ENCODE data around the gene PNKP. TPM values are rescaled to one million over a fixed set of nuclear protein-coding genes. Genes with fewer than 3 reads are reported as not detected.

PNKP gene
- total and polyA plus RNA-seq, 9 donors = 6.8 to 111 (median 53.9) TPM

- H3K4me1 ChIP-seq (ENCODE audit: insufficient read depth) = peaks cover 5% of the 10 kb centered on the region
- no peaks in the 10 kb centered on the region for H3K27me3 ChIP-seq
- no peak overlapping the region for H3K27ac ChIP-seq
- no peaks in the 10 kb centered on the region for H3K9me3 ChIP-seq
- no peaks in the 10 kb centered on the region for H3K36me3 ChIP-seq
- no peak for DNase-seq
- 34 to 58% (median 45%) methylated on average over 14 of the region's 14 CpGs for WGBS, 3 donors
- no peak overlapping the region for H3K4me3 ChIP-seq
- intact Hi-C loops (cut with DNase I) = loop anchor here in 1 of 4 donors (5.0 kb wide), 1 partner anchor 35 kb away; the partner anchor contains the start of gene MED25
- TF ChIP-seq POLR2A (IDR thresholded peaks at IDR 0.05) (no peak), CTCF (IDR thresholded peaks at IDR 0.05) (no peak), EP300 (IDR thresholded peaks at IDR 0.05) (no peak)
These were observed 14.7 kb downstream of the PNKP start for GRCh38 chr19:49852631-49853126.

GRCh38 chr19:49851456-49852259 lies 15.7 kb downstream of the PNKP start:
- peak; percentile 48 to 75 (median 71) for DNase-seq
- peaks cover 5% of the 10 kb centered on the region for H3K4me1 ChIP-seq (ENCODE audit: insufficient read depth)
- intact Hi-C loops (cut with DNase I) = loop anchor here in 1 of 4 donors (5.0 kb wide), 1 partner anchor 34 kb away; the partner anchor contains the start of gene MED25
- 1% methylated on average over 47 to 78 of the region's 78 CpGs for WGBS, 3 donors
- no peaks in the 10 kb centered on the region for H3K9me3 ChIP-seq
- H3K36me3 ChIP-seq = no peaks in the 10 kb centered on the region
- H3K4me3 ChIP-seq = peak overlapping the region; percentile 83
- TF ChIP-seq CTCF (IDR thresholded peaks at IDR 0.05) (no peak), POLR2A (IDR thresholded peaks at IDR 0.05) (no peak), EP300 (IDR thresholded peaks at IDR 0.05) (no peak)
- H3K27ac ChIP-seq = peak overlapping the region; percentile 94 to 97
- H3K27me3 ChIP-seq = no peaks in the 10 kb centered on the region

- WGBS, 3 donors = 1 to 2% (median 1%) methylated on average over 48 to 98 of the region's 98 CpGs
- peak; percentile 89 to 95 (median 93) for DNase-seq
- peak within 1 kb of the TSS; percentile 94 to 97 for H3K27ac ChIP-seq
- peaks cover 5% of the 10 kb centered on the region for H3K4me1 ChIP-seq (ENCODE audit: insufficient read depth)
- no peak for TF ChIP-seq CTCF (IDR thresholded peaks at IDR 0.05)
- peak; percentile 80 for TF ChIP-seq POLR2A (IDR thresholded peaks at IDR 0.05)
- no peak for TF ChIP-seq EP300 (IDR thresholded peaks at IDR 0.05)
- intact Hi-C loops (cut with DNase I) = loop anchor here in 1 of 4 donors (5.0 kb wide), 1 partner anchor 33 kb away; the partner anchor contains the start of gene MED25
- peak within 1 kb of the TSS; percentile 83 for H3K4me3 ChIP-seq
- no peaks in the 10 kb centered on the region for H3K27me3 ChIP-seq
- H3K9me3 ChIP-seq = no peaks in the 10 kb centered on the region
- no peaks in the 10 kb centered on the region for H3K36me3 ChIP-seq
These were observed 16.7 kb downstream of the PNKP start, which contains the start of gene PTOV1 for GRCh38 chr19:49850487-49851342. PTOV1 (plus strand) TSS chr19:49851159.

GRCh38 chr19:49850221-49850486 lies 17.2 kb downstream of the PNKP start:
- H3K27ac ChIP-seq = peak overlapping the region in 1 of 2 donors; percentile 94
- peak in 1 of 5 donors; percentile 48 for DNase-seq
- peak overlapping the region; percentile 83 for H3K4me3 ChIP-seq
- H3K27me3 ChIP-seq = no peaks in the 10 kb centered on the region
- WGBS, 3 donors = 65 to 68% (median 65%) methylated on average over 12 of the region's 12 CpGs
- no peak for TF ChIP-seq POLR2A (IDR thresholded peaks at IDR 0.05)
- no peak for TF ChIP-seq EP300 (IDR thresholded peaks at IDR 0.05)
- no peak for TF ChIP-seq CTCF (IDR thresholded peaks at IDR 0.05)
- intact Hi-C loops (cut with DNase I) = loop anchor here in 1 of 4 donors (5.0 kb wide), 1 partner anchor 33 kb away; the partner anchor contains the start of gene MED25
- H3K4me1 ChIP-seq (ENCODE audit: insufficient read depth) = peaks cover 5% of the 10 kb centered on the region
- no peaks in the 10 kb centered on the region for H3K9me3 ChIP-seq
- H3K36me3 ChIP-seq = no peaks in the 10 kb centered on the region
